Thyroid gland (tissue), 4 donors: ENCODE measurements around the gene LMBR1. TPM values are rescaled to one million over a fixed set of nuclear protein-coding genes. Genes with fewer than 3 reads are reported as not detected.
"Not testable (repeated sequence)": the region's sequence is repeated elsewhere in the genome, so short reads cannot be mapped to it uniquely, and the experiment has no call there.

Experiments used
- DNase-seq, 2 donors: peaks; one replicate each; pipeline ENCODE4 v3.0.0-alpha.2; 2019
- H3K27ac ChIP-seq, 3 donors: fragments of 200-600 bp; sonication (generic); 1 replicate in 2 of 3; 2 replicates in 1 of 3; pipeline ENCODE4 v1.5.1; 2016 to 2019; ENCODE audit warnings: mild to moderate bottlenecking in 1 of 3, moderate library complexity in 1 of 3
- H3K27me3 ChIP-seq: fragments of 200-600 bp; sonication (generic); one replicate; pipeline ENCODE4 v1.5.1; 2019
- H3K36me3 ChIP-seq, 2 donors: fragments of 200-600 bp; sonication (generic); one replicate each; pipeline ENCODE4 v1.5.1; 2016 to 2019
- H3K4me1 ChIP-seq, 2 donors: fragments of 200-600 bp; sonication (generic); one replicate each; pipeline ENCODE4 v1.5.1; 2017 to 2019
- H3K4me3 ChIP-seq, 3 donors: fragments of 200-600 bp; sonication (generic); replicated peaks in 1 of 3; 1 replicate in 2 of 3; 2 replicates in 1 of 3; pipeline ENCODE4 v1.5.1; 2016; ENCODE audit warnings: mild to moderate bottlenecking in 1 of 3
- H3K9me3 ChIP-seq: fragments of 200-600 bp; sonication (generic); one replicate; pipeline ENCODE4 v1.5.1; 2017
- CTCF ChIP-seq, 6 experiments: fragments of 200-600 bp in 3 of 6; fragments of 450-650 bp in 3 of 6; sonication (generic) in 3 of 6; IDR thresholded peaks; one replicate each; pipeline ENCODE4 v1.5.1; 2016 to 2019; ENCODE audit warnings: antibody characterized with exemption in 6 of 6, mild to moderate bottlenecking in 2 of 6, inconsistent platforms in 1 of 6, moderate library complexity in 1 of 6
- POLR2A ChIP-seq, 2 donors: fragments of 450-650 bp; IDR thresholded peaks; one replicate each; pipeline ENCODE4 v1.6.1; 2017; ENCODE audit warnings: antibody characterized with exemption in 2 of 2, mild to moderate bottlenecking in 2 of 2, moderate library complexity in 1 of 2
- WGBS, 2 donors: methylation state at CpG; one replicate each; pipeline ENCODE4 v1.1.5; 2017; 5-methylcytosine and 5-hydroxymethylcytosine counted together
- intact Hi-C: fragments of 100-400 bp; cut with DNase I; formaldehyde crosslinking; loops from one replicate; pipeline ENCODE4 v1.15.1; 2023
- total RNA-seq, 4 donors: library from RNA; depleted of rRNA; stranded (reverse); fragments of >200 nt; gene quantifications; one replicate each; pipeline ENCODE4 v1.2.3, GENCODE V29; 2016

LMBR1 gene
- total RNA-seq, 4 donors from 2014 or later, result 73.9 to 205 (median 113) TPM

GRCh38 chr7:156865493-156865892, 27.5 kb downstream of the LMBR1 start:
- intact Hi-C loops, result no loop called here
- no peak for TF ChIP-seq CTCF (IDR thresholded peaks at IDR 0.05)
- TF ChIP-seq POLR2A (IDR thresholded peaks at IDR 0.05), result no peak
- WGBS, 2 donors, result 87 to 93% methylated on average over 1 of the region's 1 CpG
- no peak for DNase-seq
- H3K4me1 ChIP-seq, result no peaks in the 10 kb centered on the region
- no peaks in the 10 kb centered on the region for H3K27me3 ChIP-seq
- H3K36me3 ChIP-seq, result no peaks in the 10 kb centered on the region
- no peaks in the 10 kb centered on the region for H3K9me3 ChIP-seq
- H3K27ac ChIP-seq, result no peak overlapping the region
- no peak overlapping the region for H3K4me3 ChIP-seq

- H3K4me3 ChIP-seq, H3K9me3 ChIP-seq, H3K36me3 ChIP-seq, H3K4me1 ChIP-seq, DNase-seq, H3K27me3 ChIP-seq, H3K27ac ChIP-seq, intact Hi-C loops: not testable (repeated sequence)
- WGBS, 2 donors, result 98 to 100% methylated on average over 2 of the region's 2 CpGs
These were observed 31.0 kb downstream of the LMBR1 start for GRCh38 chr7:156862022-156862421.

- intact Hi-C loops, result no loop called here
- DNase-seq, result no peak
- no peak overlapping the region for H3K27ac ChIP-seq
- TF ChIP-seq POLR2A (IDR thresholded peaks at IDR 0.05), result no peak
- TF ChIP-seq CTCF (IDR thresholded peaks at IDR 0.05), result no peak
- no peaks in the 10 kb centered on the region for H3K9me3 ChIP-seq
- WGBS, 2 donors, result 96 to 100% methylated on average over 2 of the region's 2 CpGs
- no peaks in the 10 kb centered on the region for H3K36me3 ChIP-seq
- H3K27me3 ChIP-seq, result no peaks in the 10 kb centered on the region
- no peaks in the 10 kb centered on the region for H3K4me1 ChIP-seq
- no peak overlapping the region for H3K4me3 ChIP-seq
These were observed 31.8 kb downstream of the LMBR1 start for GRCh38 chr7:156861212-156861611.

GRCh38 chr7:156860099-156860498, 32.9 kb downstream of the LMBR1 start:
- H3K4me1 ChIP-seq, H3K27ac ChIP-seq, H3K9me3 ChIP-seq, H3K27me3 ChIP-seq, intact Hi-C loops, DNase-seq, H3K4me3 ChIP-seq, H3K36me3 ChIP-seq: not testable (repeated sequence)
- WGBS, 2 donors, result 96 to 97% methylated on average over 8 of the region's 8 CpGs

GRCh38 chr7:156858523-156858922, 34.5 kb downstream of the LMBR1 start:
- Histone ChIP-seq H3K36me3 (no peaks in the 10 kb centered on the region), H3K4me3 (no peak overlapping the region), H3K9me3 (no peaks in the 10 kb centered on the region), H3K4me1 (no peaks in the 10 kb centered on the region), H3K27ac (no peak overlapping the region), H3K27me3 (no peaks in the 10 kb centered on the region)
- DNase-seq, result no peak
- intact Hi-C loops, result no loop called here
- TF ChIP-seq CTCF (IDR thresholded peaks at IDR 0.05) (no peak), POLR2A (IDR thresholded peaks at IDR 0.05) (no peak)

- no peaks in the 10 kb centered on the region for H3K36me3 ChIP-seq
- intact Hi-C loops, result no loop called here
- DNase-seq, result no peak
- H3K27me3 ChIP-seq, result no peaks in the 10 kb centered on the region
- no peak overlapping the region for H3K4me3 ChIP-seq
- WGBS, 2 donors, result 89 to 100% methylated on average over 1 of the region's 1 CpG
- H3K9me3 ChIP-seq, result no peaks in the 10 kb centered on the region
- no peaks in the 10 kb centered on the region for H3K4me1 ChIP-seq
- TF ChIP-seq POLR2A (IDR thresholded peaks at IDR 0.05) (no peak), CTCF (IDR thresholded peaks at IDR 0.05) (no peak)
- no peak overlapping the region for H3K27ac ChIP-seq
These were observed 35.2 kb downstream of the LMBR1 start for GRCh38 chr7:156857757-156858156.
